Suprapubic skin (tissue), 3 donors: ENCODE data around the gene PSMD11.

Source experiments
- EP300 ChIP-seq: sonication (generic); formaldehyde crosslinking; IDR thresholded peaks from one replicate; pipeline ENCODE4 v1.6.1; 2017; ENCODE audit warnings: antibody characterized with exemption
- POLR2A ChIP-seq, 2 donors: fragments of 450-650 bp; IDR thresholded peaks; one replicate each; pipeline ENCODE4 v1.6.1; 2017; ENCODE audit warnings: antibody characterized with exemption in 2 of 2, mild to moderate bottlenecking in 2 of 2, moderate library complexity in 2 of 2
- TF ChIP-seq, protein P1 (sequence below), 2 donors: fragments of 200-600 bp in 1 of 2; fragments of 450-650 bp in 1 of 2; sonication (generic) in 1 of 2; IDR thresholded peaks; one replicate each; pipeline ENCODE4 v1.5.1; 2016 to 2019; ENCODE audit warnings: antibody characterized with exemption in 2 of 2, mild to moderate bottlenecking in 1 of 2, moderate library complexity in 1 of 2

DNA sequence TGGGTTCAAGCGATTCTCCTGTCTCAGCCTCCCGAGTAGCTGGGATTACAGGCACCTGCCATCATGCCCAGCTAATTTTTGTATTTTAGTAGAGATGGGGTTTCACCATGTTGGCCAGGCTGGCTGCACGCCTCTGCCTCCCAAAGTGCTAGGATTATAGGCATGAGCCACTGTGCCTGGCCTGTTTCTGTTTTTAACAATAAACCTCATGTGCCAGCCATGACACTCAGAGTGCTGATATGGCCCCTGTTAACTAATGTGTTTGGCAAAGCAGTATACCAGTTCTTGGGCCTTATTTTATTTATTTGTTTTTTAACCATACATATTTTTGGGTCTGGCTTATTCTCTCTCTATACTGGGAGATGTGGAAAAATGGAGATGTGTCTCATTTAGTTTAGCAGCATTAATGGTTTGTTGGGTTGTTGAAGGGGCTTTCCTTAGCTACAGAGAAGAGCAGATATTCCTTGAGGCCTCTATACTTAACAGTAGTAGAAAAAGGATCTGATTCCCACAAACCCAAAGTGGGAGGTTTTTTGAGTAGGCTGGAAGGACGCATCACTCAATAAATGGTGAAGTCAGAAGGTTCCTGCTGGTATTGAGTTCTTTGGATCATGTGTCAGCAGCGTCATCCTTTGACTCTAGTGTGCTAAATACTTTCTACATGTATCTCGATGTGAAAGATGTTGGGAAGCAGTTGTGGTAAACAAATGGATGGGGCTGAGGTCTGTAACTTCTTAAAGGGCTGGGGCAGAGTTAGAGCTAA, 26.3 kb downstream of the PSMD11 start:
- TF ChIP-seq, protein P1, sequence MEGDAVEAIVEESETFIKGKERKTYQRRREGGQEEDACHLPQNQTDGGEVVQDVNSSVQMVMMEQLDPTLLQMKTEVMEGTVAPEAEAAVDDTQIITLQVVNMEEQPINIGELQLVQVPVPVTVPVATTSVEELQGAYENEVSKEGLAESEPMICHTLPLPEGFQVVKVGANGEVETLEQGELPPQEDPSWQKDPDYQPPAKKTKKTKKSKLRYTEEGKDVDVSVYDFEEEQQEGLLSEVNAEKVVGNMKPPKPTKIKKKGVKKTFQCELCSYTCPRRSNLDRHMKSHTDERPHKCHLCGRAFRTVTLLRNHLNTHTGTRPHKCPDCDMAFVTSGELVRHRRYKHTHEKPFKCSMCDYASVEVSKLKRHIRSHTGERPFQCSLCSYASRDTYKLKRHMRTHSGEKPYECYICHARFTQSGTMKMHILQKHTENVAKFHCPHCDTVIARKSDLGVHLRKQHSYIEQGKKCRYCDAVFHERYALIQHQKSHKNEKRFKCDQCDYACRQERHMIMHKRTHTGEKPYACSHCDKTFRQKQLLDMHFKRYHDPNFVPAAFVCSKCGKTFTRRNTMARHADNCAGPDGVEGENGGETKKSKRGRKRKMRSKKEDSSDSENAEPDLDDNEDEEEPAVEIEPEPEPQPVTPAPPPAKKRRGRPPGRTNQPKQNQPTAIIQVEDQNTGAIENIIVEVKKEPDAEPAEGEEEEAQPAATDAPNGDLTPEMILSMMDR (IDR thresholded peaks at IDR 0.05), result no peak
- no peak for TF ChIP-seq POLR2A (IDR thresholded peaks at IDR 0.05)
- TF ChIP-seq EP300, result no peak
